ENCODE results near the gene LSM7. TPM values are rescaled to one million over a fixed set of nuclear protein-coding genes. Genes with fewer than 3 reads are reported as not detected.

The LSM7 gene
- total and polyA plus RNA-seq, 2 of the 13 experiments (the other 11 are each of a cell fraction or from before 2014, with no cell fraction given): 140 to 205 TPM

- TF ChIP-seq ZNF598 (CRISPR knock-in tag; IDR thresholded peaks at IDR 0.05; ENCODE audit: borderline replicate concordance) (no peak), ZNF280D (CRISPR knock-in tag; IDR thresholded peaks at IDR 0.05) (no peak), MXD4 (CRISPR knock-in tag; IDR thresholded peaks at IDR 0.05) (peak; percentile 87), ZNF7 (CRISPR knock-in tag; IDR thresholded peaks at IDR 0.05) (no peak), RELA (CRISPR knock-in tag; IDR thresholded peaks at IDR 0.05) (no peak), KLF15 (CRISPR knock-in tag; IDR thresholded peaks at IDR 0.05; ENCODE audit: borderline replicate concordance) (no peak), NFKBIZ (CRISPR knock-in tag; IDR thresholded peaks at IDR 0.05) (no peak), TCF7L2 (IDR thresholded peaks at IDR 0.05; ENCODE audit: low read depth, low read length) (no peak), SUZ12 (IDR thresholded peaks at IDR 0.05; ENCODE audit: low read depth, low read length) (no peak), ZBTB34 (CRISPR knock-in tag; IDR thresholded peaks at IDR 0.05) (peak; percentile 58; the same call in 1 of the 2 replicates), HDAC1 (CRISPR knock-in tag; IDR thresholded peaks at IDR 0.05) (peak; percentile 90), TBL1XR1 (IDR thresholded peaks at IDR 0.05; ENCODE audit: borderline replicate concordance, low read length, partially characterized antibody) (peak; percentile 30), ZNF546 (CRISPR knock-in tag; conservative IDR thresholded peaks at IDR 0.05) (no peak), NCOA5 (CRISPR knock-in tag; IDR thresholded peaks at IDR 0.05) (no peak), EP300 (IDR thresholded peaks at IDR 0.05; ENCODE audit: low read depth in 2 of 2, low read length in 2 of 2) (no peak), EP300 (CRISPR knock-in tag; IDR thresholded peaks at IDR 0.05; ENCODE audit: borderline replicate concordance) (no peak), ZNF569 (CRISPR knock-in tag; IDR thresholded peaks at IDR 0.05; ENCODE audit: borderline replicate concordance) (no peak), IKZF4 (CRISPR knock-in tag; IDR thresholded peaks at IDR 0.05; ENCODE audit: borderline replicate concordance, low read depth, not compliant biosample characterization) (peak; percentile 65), PBX2 (CRISPR knock-in tag; IDR thresholded peaks at IDR 0.05) (no peak), ELF4 (CRISPR knock-in tag; IDR thresholded peaks at IDR 0.05; ENCODE audit: borderline replicate concordance) (no peak), YEATS2 (CRISPR knock-in tag; IDR thresholded peaks at IDR 0.05; ENCODE audit: borderline replicate concordance) (peak; percentile 75), ZNF552 (CRISPR knock-in tag; IDR thresholded peaks at IDR 0.05; ENCODE audit: borderline replicate concordance) (peak; percentile 33; the same call in 1 of the 2 replicates), ZNF788 (CRISPR knock-in tag; IDR thresholded peaks at IDR 0.05; ENCODE audit: borderline replicate concordance) (no peak; the same call in 1 of the 2 replicates), KMT2B (CRISPR knock-in tag; IDR thresholded peaks at IDR 0.05) (peak; percentile 58; the same call in 1 of the 2 replicates), ZNF607 (CRISPR knock-in tag; IDR thresholded peaks at IDR 0.05; ENCODE audit: borderline replicate concordance) (0 out of 2 replicates have a peak, but pooled peaks have one; percentile 27), ZNF121 (CRISPR knock-in tag; IDR thresholded peaks at IDR 0.05) (no peak)
Measured at GRCh38 chr19:2328401-2329148, at the start of gene LSM7, which contains the start of gene SPPL2B (continued).

All from HepG2 (cell line).